AG08396 (cell line): ENCODE results near the gene SMG5.
A peak's percentile ranks its signal among the peaks of the same experiment; 100 is the strongest.

Source experiments
- DNase-seq: peaks from one replicate; pipeline ENCODE4 v3.0.0; 2012; ENCODE audit warnings: low spot score, mixed read lengths

Gene SMG5

GRCh38 chr1:156282479-156283222, at the start of gene SMG5:
SMG5 (minus strand) TSS chr1:156282825; CDS start chr1:156282680, 145 bp downstream.
- peak; percentile 97 for DNase-seq

- DNase-seq = peak; percentile 53
Observed at GRCh38 chr1:156323179-156323578, 40.6 kb upstream of the SMG5 start.

- no peak for DNase-seq
Observed at GRCh38 chr1:156320560-156320959, 37.9 kb upstream of the SMG5 start.

GRCh38 chr1:156319664-156320063, 37.0 kb upstream of the SMG5 start:
- no peak for DNase-seq

GRCh38 chr1:156316909-156317308, 34.3 kb upstream of the SMG5 start:
- no peak for DNase-seq

GRCh38 chr1:156310962-156311361, 28.3 kb upstream of the SMG5 start:
- peak; percentile 30 for DNase-seq

GRCh38 chr1:156308078-156308477, 25.5 kb upstream of the SMG5 start:
- DNase-seq = peak; percentile 66

- no peak for DNase-seq
Observed at GRCh38 chr1:156305215-156305614, 22.6 kb upstream of the SMG5 start.

- DNase-seq = no peak
Observed at GRCh38 chr1:156303241-156303640, 20.6 kb upstream of the SMG5 start.

- no peak for DNase-seq
Observed at GRCh38 chr1:156298852-156299357, 16.3 kb upstream of the SMG5 start, which contains the start of gene VHLL. VHLL (minus strand) TSS chr1:156299307; CDS start chr1:156299189, 118 bp downstream.

- peak; percentile 78 for DNase-seq
Observed at GRCh38 chr1:156295391-156295947, 12.8 kb upstream of the SMG5 start, which contains the start of gene GLMP. GLMP (minus strand) TSS chr1:156295679; CDS start chr1:156295645, 34 bp downstream.

GRCh38 chr1:156293895-156294294, 11.3 kb upstream of the SMG5 start:
- DNase-seq = no peak

GRCh38 chr1:156293098-156293434, 10.4 kb upstream of the SMG5 start:
- DNase-seq = no peak

GRCh38 chr1:156291226-156292061, 8.8 kb upstream of the SMG5 start:
- peak; percentile 92 for DNase-seq

- no peak for DNase-seq
Observed at GRCh38 chr1:156289857-156290256, 7.2 kb upstream of the SMG5 start.

- DNase-seq = no peak
Observed at GRCh38 chr1:156286061-156286460, 3.4 kb upstream of the SMG5 start.

GRCh38 chr1:156285437-156285836, 2.8 kb upstream of the SMG5 start:
- no peak for DNase-seq

GRCh38 chr1:156284757-156285156, 2.1 kb upstream of the SMG5 start:
- no peak for DNase-seq

GRCh38 chr1:156284112-156284511, 1.5 kb upstream of the SMG5 start, which contains the start of gene TMEM79:
TMEM79 (plus strand) TSS chr1:156284325; CDS start chr1:156285227, 902 bp downstream.
- DNase-seq = no peak

GRCh38 chr1:156283521-156283920, 896 bp upstream of the SMG5 start:
- no peak for DNase-seq

- DNase-seq = no peak
Observed at GRCh38 chr1:156281693-156282478, 739 bp downstream of the SMG5 start.

GRCh38 chr1:156281281-156281680, 1.3 kb downstream of the SMG5 start:
- peak; percentile 66 for DNase-seq
